HFF-Myc (cell line): ENCODE results near the gene FMNL3.
"Not testable (repeated sequence)": the region's sequence is repeated elsewhere in the genome, so short reads cannot be mapped to it uniquely, and the experiment has no call there.

ENCODE experiments used
- DNase-seq: peaks from one replicate; pipeline ENCODE4 v3.0.0-alpha.2; 2011; ENCODE audit warnings: low read depth; ENCODE audit errors: extremely low read depth
- H3K4me3 ChIP-seq: replicated peaks from 2 replicates; pipeline ENCODE4 v1.5.1; 2011; ENCODE audit warnings: low read depth, mild to moderate bottlenecking, control low read depth, low read length
- TF ChIP-seq, protein P1 (sequence below): IDR thresholded peaks from 2 replicates; pipeline ENCODE4 v1.5.1; 2012; ENCODE audit warnings: mild to moderate bottlenecking, low read depth, low read length, control low read depth; ENCODE audit errors: missing control alignments

Gene FMNL3

DNA sequence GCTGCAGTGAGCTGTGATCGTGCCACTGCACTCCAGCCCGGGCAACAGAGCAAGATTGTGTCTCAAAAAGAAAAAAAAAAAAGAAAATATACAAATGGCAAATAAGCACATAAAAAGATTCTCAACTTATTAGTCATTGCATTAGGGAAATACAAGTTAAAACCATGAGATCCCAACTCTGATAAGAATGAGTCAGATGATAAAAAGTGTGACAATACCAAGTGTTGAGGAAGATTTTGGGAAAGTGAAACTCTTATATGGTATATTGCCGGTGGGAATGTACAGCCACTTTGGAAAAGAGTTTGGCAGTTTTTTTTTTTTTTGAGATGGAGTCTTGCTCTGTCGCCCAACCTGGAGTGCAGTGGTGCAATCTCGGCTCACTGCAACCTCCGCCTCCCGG is 91.5 kb downstream of the FMNL3 start:
- peak; percentile 24 for DNase-seq
- TF ChIP-seq, protein P1, sequence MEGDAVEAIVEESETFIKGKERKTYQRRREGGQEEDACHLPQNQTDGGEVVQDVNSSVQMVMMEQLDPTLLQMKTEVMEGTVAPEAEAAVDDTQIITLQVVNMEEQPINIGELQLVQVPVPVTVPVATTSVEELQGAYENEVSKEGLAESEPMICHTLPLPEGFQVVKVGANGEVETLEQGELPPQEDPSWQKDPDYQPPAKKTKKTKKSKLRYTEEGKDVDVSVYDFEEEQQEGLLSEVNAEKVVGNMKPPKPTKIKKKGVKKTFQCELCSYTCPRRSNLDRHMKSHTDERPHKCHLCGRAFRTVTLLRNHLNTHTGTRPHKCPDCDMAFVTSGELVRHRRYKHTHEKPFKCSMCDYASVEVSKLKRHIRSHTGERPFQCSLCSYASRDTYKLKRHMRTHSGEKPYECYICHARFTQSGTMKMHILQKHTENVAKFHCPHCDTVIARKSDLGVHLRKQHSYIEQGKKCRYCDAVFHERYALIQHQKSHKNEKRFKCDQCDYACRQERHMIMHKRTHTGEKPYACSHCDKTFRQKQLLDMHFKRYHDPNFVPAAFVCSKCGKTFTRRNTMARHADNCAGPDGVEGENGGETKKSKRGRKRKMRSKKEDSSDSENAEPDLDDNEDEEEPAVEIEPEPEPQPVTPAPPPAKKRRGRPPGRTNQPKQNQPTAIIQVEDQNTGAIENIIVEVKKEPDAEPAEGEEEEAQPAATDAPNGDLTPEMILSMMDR, result no peak
- H3K4me3 ChIP-seq, result no peak overlapping the region

DNA sequence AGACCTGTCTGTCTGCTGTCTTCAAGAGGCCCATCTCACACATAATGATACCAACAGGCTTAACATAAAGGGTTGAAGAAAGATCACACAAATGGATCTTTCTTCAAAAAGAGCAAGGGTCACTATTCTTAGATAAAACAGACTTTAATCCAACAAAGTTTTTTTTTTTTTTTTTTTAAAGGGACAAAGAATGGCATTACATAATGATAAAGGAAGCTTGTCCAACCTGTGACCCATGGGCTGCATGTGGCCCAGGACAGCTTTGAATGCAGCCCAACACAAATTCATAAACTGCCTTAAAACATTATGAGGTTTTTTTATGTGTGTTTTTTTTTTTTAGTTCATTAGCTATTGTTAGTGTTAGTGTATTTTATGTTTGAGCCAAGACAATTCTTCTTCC is 95.0 kb downstream of the FMNL3 start:
- no peak for DNase-seq
- no peak overlapping the region for H3K4me3 ChIP-seq
- TF ChIP-seq, protein P1, result no peak

DNA sequence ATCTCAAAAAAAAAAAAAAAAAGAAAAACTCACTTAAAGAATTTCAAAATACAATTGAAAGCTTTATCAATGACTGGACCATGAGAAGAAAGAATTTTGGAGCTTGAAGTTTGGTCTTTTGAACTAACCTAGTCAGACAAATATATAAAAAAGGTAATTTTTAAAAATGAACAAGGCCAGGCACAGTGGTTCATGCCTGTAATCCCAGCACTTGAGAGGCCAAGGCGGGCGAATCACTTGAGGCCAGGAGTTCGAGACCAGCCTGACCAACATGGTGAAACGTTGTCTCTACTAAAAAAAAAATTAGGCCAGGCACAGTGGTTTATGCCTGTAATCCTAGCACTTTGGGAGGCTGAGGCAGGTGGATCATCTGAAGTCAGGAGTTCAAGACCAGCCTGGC is 96.4 kb downstream of the FMNL3 start:
- DNase-seq, H3K4me3 ChIP-seq: not testable (repeated sequence)

DNA sequence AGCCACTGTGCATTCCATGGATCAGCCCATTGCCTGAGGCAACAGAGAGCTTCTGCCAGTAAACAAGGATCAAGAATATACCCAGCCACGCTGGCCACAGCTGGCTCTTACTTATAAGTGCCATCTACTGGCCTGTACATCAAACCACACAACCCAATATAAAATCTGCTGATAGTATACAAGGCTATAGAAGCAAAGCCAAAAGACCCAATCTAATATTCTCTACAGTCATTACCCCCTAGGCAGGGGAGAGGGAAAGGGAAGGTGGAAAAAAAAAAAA is 97.4 kb downstream of the FMNL3 start:
- TF ChIP-seq, protein P1, result peak; percentile 6
- peak; percentile 15 for DNase-seq
- H3K4me3 ChIP-seq, result no peak overlapping the region

DNA sequence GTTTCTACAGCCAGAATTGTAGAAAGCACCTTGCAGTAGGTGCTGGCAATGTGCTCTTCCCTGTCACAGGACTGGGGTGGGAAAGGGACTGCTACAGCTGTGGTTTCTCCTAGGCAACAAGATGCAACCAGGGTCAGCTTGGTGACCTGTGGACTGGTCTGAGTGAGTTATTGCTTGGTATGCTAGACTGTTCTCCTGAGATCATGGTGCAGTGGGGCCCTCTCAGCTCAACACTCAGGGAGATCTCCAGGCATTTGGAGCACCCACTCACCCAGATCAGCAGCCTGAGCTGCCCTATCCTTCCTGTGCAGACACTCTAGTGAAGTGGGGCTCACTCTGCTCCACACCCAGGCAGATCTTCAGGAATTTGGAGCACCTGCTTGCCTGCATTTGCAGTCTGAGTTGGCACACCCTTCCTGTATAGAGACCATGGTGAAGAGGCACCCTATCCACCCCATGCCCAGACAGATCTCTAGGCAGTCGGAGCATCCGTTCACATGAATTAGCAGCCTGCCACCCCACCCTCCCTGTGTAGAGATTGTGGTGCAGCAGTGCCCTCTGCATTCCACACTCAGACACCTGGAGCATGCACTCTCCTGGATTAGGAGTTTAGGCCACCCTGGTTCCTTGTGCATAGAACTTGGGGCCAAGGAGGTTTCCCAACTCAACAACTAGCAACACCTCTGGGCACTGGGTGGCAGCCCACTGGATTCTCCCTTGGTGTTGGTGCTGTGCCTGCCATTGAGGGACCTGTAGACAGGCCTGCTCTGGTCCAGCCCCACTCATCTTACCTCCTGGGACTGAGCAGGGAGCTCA is 97.9 kb downstream of the FMNL3 start:
- DNase-seq, result no peak
- TF ChIP-seq, protein P1, result no peak
- H3K4me3 ChIP-seq, result no peak overlapping the region

DNA sequence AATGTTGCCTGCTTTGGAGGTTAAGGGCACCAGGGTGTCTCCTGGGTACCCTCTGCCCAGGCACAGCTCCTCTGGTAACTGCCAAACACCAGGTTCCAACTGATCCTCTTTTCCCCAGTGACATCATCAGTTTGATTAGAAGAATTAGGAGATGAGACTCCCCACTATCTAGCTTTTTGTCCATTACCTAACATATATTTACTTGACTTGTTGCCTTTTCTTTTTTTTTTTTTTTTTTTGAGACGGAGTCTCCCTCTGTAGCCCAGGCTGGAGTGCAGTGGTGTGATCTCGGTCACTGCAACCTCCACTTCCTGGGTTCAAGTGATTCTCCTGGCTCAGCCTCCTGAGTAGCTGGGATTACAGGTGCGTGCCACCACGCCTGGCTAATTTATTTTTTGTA is 101.7 kb downstream of the FMNL3 start, which contains the start of gene FAM186B:
Gene FAM186B, minus strand, starts transcription at position 101 of the 400 bp plus-strand sequence. CDS start 162 bp downstream, outside the sequence.
- not testable (repeated sequence) for DNase-seq

DNA sequence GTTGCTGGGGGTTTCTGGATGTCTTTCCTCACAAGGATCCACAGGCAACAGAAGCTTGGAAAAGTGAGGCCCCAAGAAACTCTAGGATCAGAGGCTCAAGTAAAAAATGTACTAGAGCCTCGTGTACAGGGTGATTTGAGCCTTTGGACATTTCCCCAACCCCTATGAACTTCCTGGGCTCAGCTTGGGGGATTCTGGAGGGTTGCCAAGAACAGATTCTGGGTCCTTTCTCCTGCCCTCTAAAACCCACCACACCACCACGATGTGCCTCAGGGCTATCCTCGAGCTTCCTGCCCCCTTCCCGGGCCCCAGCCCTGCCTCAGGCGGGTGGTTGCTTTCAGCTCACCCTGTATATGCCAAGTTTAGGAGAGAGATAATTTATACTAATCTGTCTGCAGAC is 102.3 kb downstream of the FMNL3 start:
- no peak for DNase-seq
- TF ChIP-seq, protein P1, result no peak
- H3K4me3 ChIP-seq, result no peak overlapping the region

More for the DNA sequence above, 101.7 kb downstream of the FMNL3 start, which contains the start of gene FAM186B:
- not testable (repeated sequence) for H3K4me3 ChIP-seq

DNA sequence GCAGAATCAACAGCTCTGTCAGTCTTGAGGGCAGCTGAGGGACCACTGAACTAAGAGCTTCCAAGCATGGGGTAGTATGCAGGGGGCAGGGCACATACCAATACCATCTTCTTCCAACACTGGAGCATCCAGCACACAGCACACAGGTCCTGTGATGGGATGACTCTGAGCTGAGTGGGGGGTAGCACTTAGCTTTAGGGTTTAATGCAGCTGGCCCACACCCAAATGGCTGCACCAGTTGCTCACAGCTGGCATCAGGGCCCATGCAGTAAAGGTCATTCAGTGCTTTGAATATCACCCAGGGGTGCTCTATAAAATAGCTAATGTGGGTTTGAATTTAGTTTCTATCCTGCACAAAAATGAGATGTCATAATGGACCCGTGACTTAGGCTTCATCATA is 103.5 kb downstream of the FMNL3 start:
- TF ChIP-seq, protein P1, result no peak
- no peak for DNase-seq
- H3K4me3 ChIP-seq, result no peak overlapping the region
